Melanocyte of skin (primary cell): Measurements from ENCODE around the gene QPRT. TPM values are rescaled to one million over a fixed set of nuclear protein-coding genes. Genes with fewer than 3 reads are reported as not detected.

ENCODE experiments used
- total RNA-seq, 2 donors: library from RNA; depleted of rRNA; stranded (reverse); fragments of >200 nt; gene quantifications; 2 replicates each; pipeline ENCODE4 v1.2.3, GENCODE V29; 2012

The QPRT gene
- total RNA-seq = 100 to 1,000 TPM; 137 to 148 TPM

DNA sequence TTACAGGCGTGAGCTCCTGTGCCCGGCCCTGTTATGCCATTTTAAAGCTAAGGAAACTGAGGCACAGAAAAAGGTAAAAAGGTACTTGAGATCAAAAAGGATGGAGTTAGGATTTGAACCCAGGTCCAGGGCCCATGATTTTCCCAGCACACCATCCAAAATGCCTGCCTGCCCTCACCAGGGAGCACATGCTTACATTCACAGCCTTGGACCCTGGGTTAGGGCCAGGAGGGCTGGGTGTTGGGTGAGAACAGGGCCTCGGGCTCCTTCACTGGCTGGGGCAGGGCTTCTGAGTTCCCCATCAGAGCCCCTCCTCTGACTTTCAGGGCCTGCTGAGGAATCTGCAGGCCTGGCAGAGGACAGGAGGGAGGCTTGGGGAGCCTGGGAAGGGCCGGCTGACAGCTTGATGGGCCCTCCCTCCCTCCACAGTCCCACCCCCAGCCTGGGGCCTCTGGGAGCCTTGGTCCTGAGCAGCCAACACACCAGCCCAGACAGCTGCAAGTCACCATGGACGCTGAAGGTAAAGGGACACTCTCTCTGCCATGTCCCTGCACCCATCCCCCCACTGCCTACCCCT, at the start of gene QPRT:
TSS of gene QPRT (plus strand) at position 490 of the 577 bp plus-strand sequence. CDS start at position 508, 18 bp downstream.

DNA sequence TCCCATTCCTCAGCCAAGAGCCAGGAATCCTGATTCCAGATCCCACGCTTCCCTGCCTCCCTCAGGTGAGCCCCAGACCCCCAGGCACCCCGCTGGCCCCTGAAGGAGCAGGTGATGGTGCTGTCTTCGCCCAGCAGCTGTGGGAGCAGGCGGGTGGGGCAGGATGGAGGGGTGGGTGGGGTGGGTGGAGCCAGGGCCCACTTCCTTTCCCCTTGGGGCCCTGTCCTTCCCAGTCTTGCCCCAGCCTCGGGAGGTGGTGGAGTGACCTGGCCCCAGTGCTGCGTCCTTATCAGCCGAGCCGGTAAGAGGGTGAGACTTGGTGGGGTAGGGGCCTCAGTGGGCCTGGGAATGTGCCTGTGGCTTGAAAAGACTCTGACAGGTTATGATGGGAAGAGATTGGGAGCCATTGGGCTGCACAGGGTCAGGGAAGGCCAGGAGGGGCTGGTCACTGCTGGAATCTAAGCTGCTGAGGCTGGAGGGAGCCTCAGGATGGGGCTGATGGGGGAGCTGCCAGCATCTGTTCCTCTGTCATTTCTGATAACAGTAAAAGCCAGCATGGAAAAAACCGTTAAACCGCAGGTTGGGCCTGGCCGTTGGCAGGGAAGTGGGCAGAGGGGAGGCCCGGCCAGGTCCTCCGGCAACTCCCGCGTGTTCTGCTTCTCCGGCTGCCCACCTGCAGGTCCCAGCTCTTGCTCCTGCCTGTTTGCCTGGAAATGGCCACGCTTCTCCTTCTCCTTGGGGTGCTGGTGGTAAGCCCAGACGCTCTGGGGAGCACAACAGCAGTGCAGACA, 15.8 kb upstream of the QPRT start, which contains the start of gene SPN:
TSS of gene SPN (plus strand) at position 232 of the 791 bp plus-strand sequence. CDS start at position 714, 482 bp downstream.

DNA sequence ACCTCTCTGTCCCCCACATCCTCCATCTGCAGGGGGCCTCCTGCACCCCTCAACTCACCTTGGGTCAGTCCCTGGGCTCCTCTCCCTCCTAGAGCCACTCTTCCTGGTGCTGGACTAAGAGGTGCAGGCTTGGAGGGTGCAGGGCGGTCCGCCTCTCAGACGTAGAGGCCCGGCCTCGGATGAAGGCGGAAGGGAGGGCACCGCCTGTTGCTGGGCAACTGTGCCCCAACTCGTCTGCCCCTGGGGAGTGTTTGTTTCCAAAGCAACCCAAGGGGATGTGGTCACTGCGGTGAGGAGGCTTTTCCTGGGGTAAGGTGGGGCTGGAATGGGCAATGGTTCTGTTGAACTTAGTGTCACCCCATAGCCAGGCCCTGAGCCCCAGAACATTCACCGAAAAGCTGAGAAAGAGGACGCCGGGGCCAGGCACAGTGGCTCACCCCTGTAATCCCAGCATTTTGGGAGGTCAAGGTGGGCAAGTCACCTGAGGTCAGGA, 66.9 kb downstream of the QPRT start, which contains the start of gene C16orf54:
TSS of gene C16orf54 (minus strand) at position 138 of the 493 bp plus-strand sequence. CDS start 1,039 bp downstream, outside the sequence.

Other genes with a start within 250 kb of the QPRT start
- gene BOLA2, start 224.8 kb upstream of the QPRT start, total RNA-seq = 10 to 100 TPM; 20.3 to 41.0 TPM
- 10 to 100 TPM in 1 of 2 donors, 1 to 10 TPM in 1; 9.6 to 17.3 TPM for gene SLX1B, start 224.6 kb upstream of the QPRT start, total RNA-seq
- under 1 TPM; 0.67 to 0.69 TPM for gene SULT1A4, start 219.3 kb upstream of the QPRT start, total RNA-seq
- gene NPIPB12, start 172.8 kb upstream of the QPRT start, total RNA-seq = 10 to 100 TPM; 22.3 to 26.8 TPM
- not detected for gene SPN, start 15.9 kb upstream of the QPRT start, total RNA-seq
- gene C16orf54, start 66.8 kb downstream of the QPRT start, total RNA-seq = not detected
- not detected for gene ZG16, start 99.1 kb downstream of the QPRT start, total RNA-seq
- gene KIF22, start 111.6 kb downstream of the QPRT start, total RNA-seq = 100 to 1,000 TPM in 1 of 2 donors, 10 to 100 TPM in 1; 48.5 to 102 TPM
- gene MAZ, start 127.3 kb downstream of the QPRT start, total RNA-seq = 100 to 1,000 TPM; 182 to 264 TPM
- not detected for gene PRRT2, start 133.0 kb downstream of the QPRT start, total RNA-seq
- gene PAGR1, start 137.0 kb downstream of the QPRT start, total RNA-seq = 10 to 100 TPM; 15.1 to 23.0 TPM
- 100 to 1,000 TPM; 183 to 186 TPM for gene MVP, start 141.3 kb downstream of the QPRT start, total RNA-seq
- 10 to 100 TPM; 71.2 to 76.3 TPM for gene CDIPT, start 184.0 kb downstream of the QPRT start, total RNA-seq
- 1 to 10 TPM; 1.7 to 6.2 TPM for gene SEZ6L2, start 220.4 kb downstream of the QPRT start, total RNA-seq
- gene ASPHD1, start 221.3 kb downstream of the QPRT start, total RNA-seq = 1 to 10 TPM; 1.3 to 5.2 TPM
- 10 to 100 TPM; 10.3 to 15.1 TPM for gene KCTD13, start 247.0 kb downstream of the QPRT start, total RNA-seq